Lung (tissue), 12 donors: ENCODE data around the gene TEAD1. TPM values are rescaled to one million over a fixed set of nuclear protein-coding genes. Genes with fewer than 3 reads are reported as not detected.

Source experiments
- ATAC-seq: fragments of 200-7000 bp; cut with Tn5 transposase; one replicate; pipeline ENCODE4 v1.9.1; 2020; ENCODE audit warnings: moderate number of reproducible peaks; ENCODE audit not compliant: insufficient read depth, low FRiP score
- DNase-seq, 3 donors: peaks; one replicate each; pipeline ENCODE4 v3.0.0-alpha.2; 2013 to 2017
- H3K27ac ChIP-seq, 2 donors: one replicate each; pipeline ENCODE4 v1.5.1; 2013; ENCODE audit warnings: mild to moderate bottlenecking in 2 of 2, moderate library complexity in 2 of 2, control low read depth in 1 of 2, inconsistent platforms in 1 of 2, low read depth in 1 of 2, low read length in 1 of 2
- H3K27me3 ChIP-seq, 3 donors: one replicate each; pipeline ENCODE4 v1.5.1; 2013; ENCODE audit warnings: low read length in 2 of 3; ENCODE audit not compliant: control insufficient read depth in 3 of 3, insufficient read depth in 3 of 3
- H3K36me3 ChIP-seq, 4 donors: one replicate each; pipeline ENCODE4 v1.5.1; 2013; ENCODE audit warnings: low read length in 4 of 4, mild to moderate bottlenecking in 1 of 4, moderate library complexity in 1 of 4; ENCODE audit not compliant: control insufficient read depth in 4 of 4, insufficient read depth in 4 of 4
- H3K4me1 ChIP-seq, 5 donors: one replicate each; pipeline ENCODE4 v1.5.1; 2013; ENCODE audit warnings: low read length in 5 of 5, mild to moderate bottlenecking in 2 of 5, moderate library complexity in 1 of 5; ENCODE audit not compliant: control insufficient read depth in 5 of 5, insufficient read depth in 5 of 5
- H3K4me3 ChIP-seq: one replicate; pipeline ENCODE4 v1.5.1; 2013; ENCODE audit warnings: mild to moderate bottlenecking, control low read depth, moderate library complexity
- H3K9ac ChIP-seq, 2 donors: one replicate each; pipeline ENCODE4 v1.5.1; 2013; ENCODE audit warnings: low read length in 2 of 2, control low read depth in 1 of 2; ENCODE audit not compliant: insufficient read depth in 1 of 2
- H3K9me3 ChIP-seq, 4 donors: one replicate each; pipeline ENCODE4 v1.5.1; 2013; ENCODE audit warnings: low read length in 3 of 4, mild to moderate bottlenecking in 1 of 4, moderate library complexity in 1 of 4; ENCODE audit not compliant: control insufficient read depth in 4 of 4, insufficient read depth in 3 of 4
- CTCF ChIP-seq: IDR thresholded peaks from 2 replicates; pipeline ENCODE4 v1.5.1; 2012; ENCODE audit warnings: mild to moderate bottlenecking; ENCODE audit errors: control extremely low read depth, extremely low read depth
- WGBS, 2 donors: extraction: QIAGEN DNeasy Blood & Tissue Kit; methylation state at CpG; one replicate each; pipeline ENCODE4 v1.1.7; 2013; 5-methylcytosine and 5-hydroxymethylcytosine counted together
- polyA plus RNA-seq, 2 donors: library from polyadenylated mRNA; stranded (reverse); fragments of 200-250 nt; gene quantifications; one replicate each; pipeline ENCODE4 v1.2.1, GENCODE V29; 2013
- total RNA-seq, 2 donors: library from RNA; depleted of rRNA in 1 of 2; stranded (reverse); fragments of >200 nt in 1 of 2; gene quantifications; one replicate each; pipeline ENCODE4 v1.2.1, GENCODE V29; 2014 to 2021
- donor health status: control.
- donor health status: control.
- donor health status: Bipolar disorder and iron deficiency.
- donor health status: healthy.
- donor health status: DM: yes; HTN: yes; CAD: no.

Gene TEAD1
- total and polyA plus RNA-seq, 4 donors = 7.7 to 141 (median 38.8) TPM

DNA sequence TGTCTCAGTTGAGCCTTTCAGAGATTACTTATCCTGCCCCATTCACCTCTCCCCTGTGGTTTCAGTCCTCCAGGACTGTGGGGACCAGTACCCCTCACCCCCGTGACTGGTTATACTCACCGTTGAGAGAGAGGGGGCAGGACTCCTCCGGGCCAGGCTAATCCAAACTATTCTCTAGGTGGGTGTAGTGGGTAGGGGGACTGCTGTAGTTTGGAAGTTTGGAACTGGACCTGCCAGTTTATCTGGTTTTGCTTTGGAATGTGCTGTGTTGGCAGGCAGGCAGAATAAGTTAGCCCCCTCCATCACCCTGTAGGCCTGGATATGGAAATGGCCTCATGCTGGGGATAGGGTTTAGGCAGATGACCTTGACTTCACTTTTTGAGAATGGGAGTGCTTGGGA is 13.5 kb downstream of the TEAD1 start:
- no peak overlapping the region for H3K4me3 ChIP-seq
- H3K4me1 ChIP-seq = peaks cover 15 to 60% (median 42%) of the 10 kb centered on the region in 5 donors
- ATAC-seq (no peak), DNase-seq (peak; percentile 68 to 85 (median 79))
- no peaks in the 10 kb centered on the region for H3K9me3 ChIP-seq
- H3K27me3 ChIP-seq = no peaks in the 10 kb centered on the region
- 50 to 56% methylated on average over 3 of the region's 3 CpGs for WGBS, 2 donors
- H3K36me3 ChIP-seq = no peaks in the 10 kb centered on the region
- no peak for TF ChIP-seq CTCF
- H3K9ac ChIP-seq = no peak overlapping the region
- H3K27ac ChIP-seq = no peak overlapping the region

DNA sequence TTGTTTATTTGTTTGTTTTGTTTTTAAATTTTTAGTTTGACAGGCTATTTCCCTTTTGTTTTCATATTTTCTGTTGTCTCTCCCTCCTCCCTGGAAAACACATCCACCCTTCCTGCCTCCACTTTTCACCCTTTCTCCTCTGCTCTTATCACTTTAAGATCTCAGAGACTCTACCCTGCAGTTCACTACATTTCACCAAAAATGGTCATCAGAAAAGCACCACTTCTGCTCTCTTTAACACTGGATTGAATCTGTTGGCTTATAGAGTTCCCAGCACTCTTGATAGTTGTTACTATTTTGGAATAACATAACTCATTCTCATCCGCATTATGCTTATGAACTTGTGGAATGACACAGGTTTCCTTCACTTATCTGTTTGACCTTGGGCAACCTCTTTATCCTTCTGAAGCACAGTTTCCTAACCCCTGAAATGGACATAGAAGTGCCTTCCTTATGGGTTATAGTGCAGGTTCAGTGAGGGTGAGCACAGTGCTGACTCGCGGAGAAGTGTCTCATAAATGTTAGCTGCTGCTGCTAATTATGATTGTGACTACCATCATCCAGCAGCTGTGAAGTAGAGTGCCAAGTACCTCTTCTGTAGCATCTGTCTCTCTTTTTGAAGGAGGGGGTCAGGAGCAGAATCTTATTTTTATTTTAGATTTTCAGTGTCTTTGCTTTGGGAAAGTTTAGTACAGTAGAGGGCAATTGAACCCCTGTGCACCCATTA is 15.0 kb downstream of the TEAD1 start:
- ATAC-seq = no peak

DNA sequence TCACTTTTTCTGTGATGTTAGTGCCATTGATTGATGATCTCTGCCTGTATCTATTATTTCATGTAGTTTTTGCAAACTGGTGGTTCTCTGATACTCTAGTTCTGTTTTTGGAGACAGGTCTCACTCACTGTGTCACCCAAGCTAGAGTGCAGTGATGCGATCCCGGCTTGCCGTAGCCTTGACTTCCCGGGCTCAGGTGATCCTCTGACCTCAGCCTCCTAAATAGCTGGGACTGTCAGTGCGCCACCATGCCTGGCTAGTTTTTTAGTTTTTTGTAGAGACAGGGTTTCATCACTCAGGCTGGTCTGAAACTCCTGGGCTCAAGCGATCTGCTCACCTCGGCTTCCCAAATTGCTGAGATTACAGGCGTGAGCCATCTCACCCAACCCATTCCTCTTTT is 16.4 kb downstream of the TEAD1 start:
- H3K36me3 ChIP-seq = no peaks in the 10 kb centered on the region
- H3K4me3 ChIP-seq = no peak overlapping the region
- no peak overlapping the region for H3K27ac ChIP-seq
- no peak for DNase-seq
- no peak for TF ChIP-seq CTCF
- no peaks in the 10 kb centered on the region for H3K27me3 ChIP-seq
- no peak overlapping the region for H3K9ac ChIP-seq
- WGBS, 2 donors = 95 to 98% methylated on average over 8 of the region's 8 CpGs
- H3K4me1 ChIP-seq = peaks cover 16 to 75% (median 62%) of the 10 kb centered on the region in 5 donors
- ATAC-seq = no peak
- no peaks in the 10 kb centered on the region for H3K9me3 ChIP-seq

More for the DNA sequence above, 15.0 kb downstream of the TEAD1 start:
- no peak for TF ChIP-seq CTCF
- Histone ChIP-seq H3K36me3 (no peaks in the 10 kb centered on the region), H3K27ac (peak overlapping the region in 1 of 2 donors; percentile 12), H3K9ac (no peak overlapping the region), H3K27me3 (no peaks in the 10 kb centered on the region), H3K9me3 (no peaks in the 10 kb centered on the region), H3K4me3 (no peak overlapping the region), H3K4me1 (peaks cover 19 to 60% (median 49%) of the 10 kb centered on the region in 5 donors)
- WGBS, 2 donors = 79 to 90% methylated on average over 3 of the region's 3 CpGs
- DNase-seq = no peak
